GM04504 (cell line): Measurements from ENCODE around the gene SLC35G1.
A peak's percentile ranks its signal among the peaks of the same experiment; 100 is the strongest.

ENCODE experiments used
- DNase-seq: peaks from one replicate; pipeline ENCODE4 v3.0.0-alpha.2; 2012; ENCODE audit warnings: low read depth

Gene SLC35G1

DNA sequence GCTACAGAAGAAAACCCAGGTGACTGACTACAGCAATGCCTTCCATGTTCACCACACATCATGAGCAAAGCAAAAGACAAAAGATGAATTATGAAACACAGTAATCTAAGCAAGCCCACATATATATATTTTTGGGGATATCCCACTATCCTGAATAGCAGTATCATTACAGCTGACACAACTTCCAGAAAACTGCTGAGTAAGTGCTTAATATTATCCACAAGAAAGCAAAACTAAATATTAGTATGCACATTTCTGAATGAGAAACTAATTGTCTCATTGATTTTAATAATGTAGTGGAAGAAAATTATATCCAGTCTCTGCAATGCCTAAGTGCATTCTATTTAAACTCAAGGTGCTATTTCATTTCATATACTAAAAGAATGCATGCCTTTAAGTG lies 14.5 kb upstream of the SLC35G1 start:
- DNase-seq, result no peak

DNA sequence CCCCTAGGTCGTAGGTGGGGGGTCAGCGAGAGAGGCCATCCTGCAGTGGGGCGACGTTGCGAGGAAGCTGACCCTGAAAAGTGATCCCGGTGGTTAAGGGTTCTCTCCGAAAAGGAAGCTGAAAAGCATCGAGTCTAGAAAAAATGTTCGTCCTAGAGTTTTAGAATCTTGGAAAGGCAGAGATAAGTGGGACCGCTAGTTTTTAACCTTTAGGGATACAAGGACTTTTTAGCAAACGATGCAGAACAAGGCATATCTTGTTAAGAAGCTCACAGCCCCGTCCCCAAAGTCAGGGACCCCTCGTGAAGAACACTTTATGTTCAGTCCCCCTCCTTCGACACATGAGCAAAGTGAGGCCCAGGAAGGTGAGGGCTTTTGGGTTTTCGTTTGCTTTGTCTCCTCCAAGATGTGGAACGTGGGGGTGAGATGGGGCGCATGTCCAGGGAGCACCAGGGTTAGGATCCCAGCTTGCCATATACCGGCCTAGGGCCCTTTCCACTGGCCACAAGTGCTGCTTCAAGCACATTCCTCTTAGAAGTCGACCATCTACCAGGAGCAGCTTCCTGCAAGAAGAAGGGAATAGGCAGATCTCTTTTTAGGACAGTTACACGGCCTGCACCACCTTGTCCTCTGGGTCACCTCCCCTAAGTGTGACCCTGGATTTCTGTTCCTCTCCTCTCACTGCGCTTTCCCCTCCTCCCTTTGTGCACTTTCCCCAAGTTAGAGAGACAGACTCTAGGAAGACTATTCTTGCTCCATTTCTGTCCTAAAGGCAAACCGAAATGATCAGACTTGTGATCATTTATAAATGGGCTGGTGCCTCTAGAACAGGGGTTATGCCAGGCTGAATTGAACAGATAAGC lies 969 bp downstream of the SLC35G1 start:
- no peak for DNase-seq

DNA sequence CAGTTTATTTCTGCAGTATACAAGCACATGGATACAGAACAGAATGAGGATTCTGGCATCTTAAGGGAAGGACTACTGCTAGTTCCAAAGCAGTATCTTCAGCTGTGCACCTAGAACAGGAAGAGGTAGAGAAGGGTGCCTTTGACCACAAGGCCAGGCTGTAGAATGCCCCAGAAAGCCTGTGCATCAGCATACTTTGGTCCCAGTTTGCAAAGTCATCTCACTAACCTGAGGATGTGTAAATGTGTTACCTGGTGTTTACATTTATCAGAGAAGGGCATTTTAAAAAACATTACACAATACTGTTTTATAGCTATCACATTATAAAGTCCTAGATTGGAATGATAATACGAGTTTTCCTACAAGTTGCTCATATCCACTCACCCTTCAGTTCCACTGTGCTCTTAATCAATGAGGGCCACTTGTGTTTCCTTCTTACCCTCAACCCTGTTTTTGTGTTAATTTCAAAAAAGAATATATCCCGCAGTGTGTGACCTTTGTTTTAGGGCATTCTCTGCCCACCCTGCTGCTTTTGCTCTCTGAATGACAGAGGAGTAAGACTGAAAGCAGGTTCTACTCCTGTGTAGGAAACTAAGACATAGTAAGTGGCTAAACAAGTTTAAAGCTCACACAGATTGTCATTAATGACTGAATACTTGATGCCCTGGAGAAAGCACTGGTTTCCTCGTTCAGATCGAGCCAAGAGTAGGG lies 3.4 kb downstream of the SLC35G1 start:
- DNase-seq, result no peak

DNA sequence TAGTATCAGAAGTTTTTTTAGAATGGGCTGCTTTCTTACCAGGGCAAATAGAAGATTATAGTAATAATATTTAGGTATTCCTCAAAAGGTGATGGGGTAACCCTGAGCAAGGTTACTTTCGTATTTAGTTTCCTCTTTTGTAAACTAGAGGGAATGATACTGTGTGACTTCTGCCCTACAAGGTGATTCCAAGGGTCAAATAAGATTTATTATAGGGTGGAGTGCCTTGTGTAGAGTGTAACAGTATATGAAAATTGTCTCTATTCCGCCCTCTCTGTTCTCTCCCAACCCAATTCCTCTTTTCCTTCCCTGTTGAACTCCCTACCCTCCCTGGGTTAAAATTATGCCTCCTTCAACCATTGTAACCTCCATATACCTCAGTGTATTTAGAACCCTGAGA lies 5.3 kb downstream of the SLC35G1 start:
- DNase-seq, result no peak

DNA sequence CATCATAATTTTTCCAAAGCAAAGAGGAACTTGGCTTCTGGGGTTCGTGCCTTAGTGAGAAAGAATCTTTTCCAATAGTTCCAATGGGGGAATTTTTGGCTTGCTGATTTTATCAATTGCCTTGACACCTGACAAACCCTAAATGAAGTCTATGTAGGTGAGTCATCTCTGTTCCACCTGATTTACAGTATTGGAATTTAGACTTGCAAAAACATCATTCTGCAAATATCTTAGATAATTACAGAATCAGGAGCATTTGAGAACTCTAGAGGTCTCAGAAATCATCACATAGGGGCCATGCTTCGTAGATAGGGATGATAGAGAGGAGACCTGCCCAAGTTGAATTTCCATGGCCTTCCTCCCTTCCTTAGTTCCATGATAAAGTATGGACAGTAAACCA lies 9.3 kb downstream of the SLC35G1 start:
- no peak for DNase-seq

DNA sequence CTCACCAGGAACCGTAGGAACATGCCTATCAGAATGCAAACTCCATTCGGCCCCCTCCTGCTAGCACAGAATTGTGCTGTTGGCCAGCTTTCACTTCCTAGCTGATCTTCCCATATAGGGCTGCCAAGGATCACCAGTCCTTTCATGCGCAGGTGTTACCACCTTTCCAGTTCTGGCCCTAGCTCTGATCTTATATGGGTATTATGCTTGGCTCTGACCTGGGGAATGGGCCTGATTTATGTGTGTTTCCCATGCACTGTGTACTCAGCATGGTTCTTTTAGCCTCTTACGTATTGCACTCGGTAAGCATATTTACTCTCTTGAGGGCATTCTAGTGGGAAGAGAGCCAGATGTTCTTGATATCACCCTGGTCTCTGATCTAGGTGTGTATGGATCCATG lies 11.1 kb downstream of the SLC35G1 start:
- no peak for DNase-seq

DNA sequence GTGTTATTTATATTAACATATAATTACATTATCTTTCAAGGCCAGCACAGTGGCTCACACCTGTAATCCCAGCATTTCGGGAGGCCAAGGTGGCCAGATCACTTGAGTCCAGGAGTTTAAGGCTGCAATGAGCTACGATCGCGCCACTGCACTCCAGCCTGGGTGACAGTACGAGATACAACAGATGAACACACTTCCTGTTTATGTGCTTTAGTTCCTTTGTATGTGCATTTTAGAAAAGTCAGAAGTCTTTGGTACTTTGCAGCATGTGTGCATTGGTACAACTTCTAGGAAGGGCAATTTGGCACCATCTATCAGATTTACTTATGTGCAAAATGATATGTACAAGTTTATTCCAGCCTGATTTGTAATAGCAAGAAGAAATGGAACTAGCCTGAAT lies 13.3 kb downstream of the SLC35G1 start:
- no peak for DNase-seq

DNA sequence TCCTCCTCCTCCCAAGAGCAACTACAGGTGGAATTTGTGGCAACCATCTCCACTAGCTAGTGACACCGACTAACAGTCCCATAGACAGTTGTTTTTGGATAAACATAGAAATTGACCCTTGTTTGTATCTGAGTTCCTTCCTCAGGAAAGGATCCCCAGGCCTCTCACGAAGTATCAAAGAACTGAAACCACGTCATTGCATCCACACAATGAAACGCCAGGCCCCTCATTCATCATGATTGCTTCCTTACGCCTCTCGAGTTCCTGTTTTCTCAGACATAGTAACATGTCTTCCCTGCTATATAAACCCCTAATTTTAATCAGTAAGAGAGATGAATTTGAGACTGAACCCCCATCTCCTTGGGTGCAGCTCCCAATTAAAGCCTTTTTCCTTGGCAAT lies 18.1 kb downstream of the SLC35G1 start:
- no peak for DNase-seq

DNA sequence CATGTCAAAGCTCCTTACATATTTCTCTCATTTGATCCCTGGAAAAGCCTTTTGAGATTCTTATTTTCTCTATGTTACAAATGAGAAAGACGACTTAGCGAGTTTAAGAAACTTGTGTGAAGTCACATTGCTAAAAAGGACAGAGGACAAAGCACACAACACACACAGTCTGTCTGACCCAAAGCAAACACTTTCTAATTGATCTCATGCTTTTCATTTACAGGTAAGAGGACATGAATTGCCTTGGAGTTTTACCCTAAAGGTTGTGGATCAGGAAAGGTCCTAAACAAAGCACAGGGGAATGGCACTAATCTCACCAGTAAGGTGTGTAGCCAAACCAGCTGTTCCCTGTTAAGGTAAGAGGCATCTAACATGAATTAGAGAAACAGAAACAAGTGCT lies 18.7 kb downstream of the SLC35G1 start:
- DNase-seq, result no peak

DNA sequence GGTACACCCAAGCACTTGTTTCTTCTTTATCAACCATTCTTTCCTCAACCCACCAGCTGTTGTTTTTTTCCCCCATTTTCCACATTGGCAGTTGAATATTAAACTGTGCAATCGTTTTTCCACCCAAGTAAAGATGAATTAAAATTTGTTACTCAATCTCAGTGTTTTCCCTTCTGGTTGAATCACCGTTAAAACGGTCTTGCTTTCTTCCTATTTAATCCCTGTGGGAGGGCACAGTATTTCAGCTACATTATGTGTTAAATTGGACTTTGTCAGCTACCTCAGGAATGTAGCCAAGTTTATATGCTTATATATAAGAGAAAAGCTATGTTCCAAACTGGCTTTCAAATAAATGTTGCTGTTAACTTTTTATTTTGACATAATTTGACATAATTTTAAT lies 19.9 kb downstream of the SLC35G1 start:
- no peak for DNase-seq

DNA sequence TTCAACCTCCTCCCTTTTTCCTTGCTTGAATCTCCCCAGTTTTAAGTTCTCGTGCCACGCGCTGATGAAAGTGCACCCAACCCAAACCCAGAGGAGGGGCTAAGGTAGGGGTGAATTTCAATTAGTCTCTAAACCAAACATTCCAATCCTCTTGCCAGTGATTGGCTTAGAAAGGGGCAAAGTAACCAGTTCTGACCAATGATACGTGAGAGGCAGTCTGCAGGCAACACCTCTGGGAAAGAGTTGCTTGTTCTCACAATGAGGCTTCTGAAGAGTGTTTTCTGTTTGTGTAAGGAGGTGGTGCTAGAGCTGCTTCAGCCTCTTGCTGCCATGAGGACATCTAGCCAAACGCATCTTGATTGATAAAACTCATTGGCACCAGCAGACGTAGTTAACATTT lies 21.8 kb downstream of the SLC35G1 start:
- DNase-seq, result no peak

DNA sequence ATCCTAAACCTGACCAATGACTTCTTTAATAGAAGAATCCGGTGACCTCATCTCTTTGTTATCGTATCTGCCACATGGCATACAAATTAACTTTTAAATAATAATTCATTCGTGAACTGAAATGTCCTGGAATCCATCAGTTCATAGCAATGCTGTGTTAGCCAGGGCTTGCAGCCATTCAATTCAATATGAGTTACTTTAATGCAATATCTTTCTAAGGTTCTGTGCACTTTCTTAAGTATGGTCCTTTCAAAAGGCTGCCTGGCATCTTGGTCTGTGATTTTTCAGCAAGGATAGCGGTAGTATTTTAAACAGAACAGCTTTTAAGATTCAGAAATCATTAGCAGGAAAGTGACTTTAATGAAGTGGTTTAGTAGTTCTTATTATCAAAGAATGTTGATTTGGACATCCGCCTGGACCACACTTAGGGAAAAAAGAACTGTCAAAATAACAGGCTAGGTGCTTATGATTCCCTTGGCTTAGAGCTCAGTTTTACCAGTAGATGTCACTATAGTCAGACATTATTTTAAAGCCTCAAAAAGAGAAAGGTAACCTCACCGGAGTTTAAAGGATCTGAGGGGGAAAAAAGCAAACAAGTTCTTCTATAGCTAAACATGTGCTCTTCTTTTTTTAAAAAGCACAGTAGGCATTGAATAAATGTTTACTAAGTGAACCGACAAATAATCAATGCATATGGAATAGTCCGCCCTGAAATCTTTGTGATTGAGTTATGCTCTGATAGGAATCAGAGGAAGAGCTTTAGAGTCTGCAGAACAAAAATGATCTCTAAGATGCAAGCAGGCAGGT lies 22.7 kb downstream of the SLC35G1 start:
- no peak for DNase-seq

DNA sequence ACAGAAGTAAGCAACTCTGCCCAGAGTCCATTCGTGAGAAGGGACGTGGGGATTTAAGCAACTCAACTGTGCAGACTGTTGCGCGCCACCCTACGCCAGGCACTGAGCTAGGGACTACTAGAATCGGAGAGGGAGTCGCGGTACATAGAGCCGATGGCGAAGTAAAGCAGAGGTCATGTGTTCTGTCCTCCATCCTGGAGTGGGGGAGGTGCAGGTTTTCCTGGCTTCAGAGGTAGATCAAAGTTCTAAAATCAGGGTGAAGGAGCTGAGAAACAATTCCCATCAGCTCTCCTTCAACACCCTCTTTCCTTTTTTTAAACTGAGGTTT lies 23.2 kb downstream of the SLC35G1 start:
- DNase-seq, result no peak

DNA sequence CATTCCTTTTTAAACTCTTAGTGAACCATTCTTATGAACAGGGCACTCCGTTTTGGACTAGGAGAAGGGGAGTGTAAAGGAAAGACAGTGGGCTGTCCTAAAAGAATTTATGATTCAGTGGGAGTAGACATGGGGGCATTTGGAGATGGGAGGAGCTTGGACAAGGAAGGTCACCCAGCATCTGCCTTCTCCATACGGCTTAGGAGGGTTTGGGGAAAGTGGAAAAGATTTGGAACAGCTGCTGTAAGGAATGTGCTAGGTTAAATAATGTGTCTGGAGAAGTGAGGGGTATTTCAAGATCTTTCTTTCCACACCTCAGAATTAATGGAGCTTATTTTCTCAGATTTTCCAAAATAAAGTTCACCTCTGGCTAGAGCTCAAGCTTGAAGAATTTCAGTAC lies 24.0 kb downstream of the SLC35G1 start:
- DNase-seq, result no peak

DNA sequence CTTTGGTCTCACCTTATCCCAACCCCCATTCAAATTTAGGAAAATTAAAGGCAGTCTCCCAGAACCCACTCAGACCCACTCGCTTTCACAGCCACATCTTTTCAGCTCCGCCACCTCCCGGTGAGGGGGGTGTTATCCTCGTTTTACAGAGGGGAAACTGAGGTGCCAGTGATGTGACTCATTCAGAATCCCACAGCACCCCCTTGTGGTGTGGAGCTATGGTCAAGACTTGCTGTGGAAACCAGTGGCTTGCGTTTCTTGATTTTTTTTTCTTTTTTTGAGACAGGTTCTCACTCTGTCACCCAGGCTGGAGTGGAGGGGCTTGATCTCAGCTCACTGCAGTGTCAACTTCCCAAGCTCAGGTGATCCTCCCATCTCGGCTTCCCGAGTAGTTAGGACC lies 27.6 kb downstream of the SLC35G1 start:
- DNase-seq, result no peak

DNA sequence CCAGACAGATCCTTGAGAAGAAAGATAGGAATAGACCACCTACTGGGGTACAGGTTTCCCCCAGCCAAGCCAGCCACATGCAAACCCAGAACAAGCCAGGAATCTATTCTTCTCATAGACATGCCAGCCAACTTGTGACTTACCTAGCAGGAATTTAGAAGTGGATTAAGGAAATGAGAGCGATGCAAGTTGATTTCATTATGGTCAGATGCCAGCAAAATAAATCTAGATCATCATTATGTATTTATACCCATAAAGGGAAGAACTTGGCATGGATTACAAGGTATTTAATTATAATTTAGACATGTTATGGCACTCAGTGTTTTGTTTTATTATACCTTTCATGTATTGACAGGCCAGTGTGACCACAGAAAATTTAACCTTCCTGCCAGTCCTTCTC lies 32.8 kb downstream of the SLC35G1 start:
- DNase-seq, result no peak

DNA sequence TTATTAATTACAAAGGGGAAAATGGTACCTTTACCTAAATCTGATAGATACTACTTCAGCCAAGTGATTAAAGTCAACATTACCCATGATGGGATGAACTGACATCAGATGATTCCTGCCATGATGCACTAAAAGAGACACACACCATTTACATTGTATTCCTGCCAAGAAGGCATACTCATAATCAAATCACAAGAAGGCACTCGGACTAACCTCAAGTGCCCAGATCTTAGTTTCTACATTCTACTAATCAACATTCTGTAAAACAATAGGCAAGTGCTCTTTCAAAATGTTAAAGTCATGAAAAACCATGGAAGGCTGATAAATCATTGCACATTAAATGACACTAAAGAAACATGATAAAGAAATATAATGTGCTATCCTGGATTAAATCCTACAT lies 44.4 kb downstream of the SLC35G1 start:
- DNase-seq, result no peak

DNA sequence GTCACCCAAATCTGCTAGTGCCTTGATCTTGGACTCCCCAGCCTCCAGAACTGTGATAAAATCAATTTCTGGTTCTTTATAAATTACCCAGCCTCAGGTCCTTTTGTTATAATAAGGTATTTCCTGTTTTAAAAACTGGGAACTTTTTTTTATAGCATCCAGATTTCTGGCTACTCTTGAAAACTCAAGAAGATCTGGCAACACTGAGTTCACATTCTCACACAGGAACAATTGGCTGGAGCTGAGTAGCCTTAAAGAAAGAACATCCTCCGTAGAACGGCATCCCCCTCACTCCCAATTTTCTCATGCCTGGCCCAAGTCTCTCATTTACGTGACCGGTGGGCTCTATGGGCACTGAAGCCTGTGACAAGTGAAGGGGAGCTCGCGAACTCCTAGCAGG lies 47.1 kb downstream of the SLC35G1 start:
- no peak for DNase-seq

DNA sequence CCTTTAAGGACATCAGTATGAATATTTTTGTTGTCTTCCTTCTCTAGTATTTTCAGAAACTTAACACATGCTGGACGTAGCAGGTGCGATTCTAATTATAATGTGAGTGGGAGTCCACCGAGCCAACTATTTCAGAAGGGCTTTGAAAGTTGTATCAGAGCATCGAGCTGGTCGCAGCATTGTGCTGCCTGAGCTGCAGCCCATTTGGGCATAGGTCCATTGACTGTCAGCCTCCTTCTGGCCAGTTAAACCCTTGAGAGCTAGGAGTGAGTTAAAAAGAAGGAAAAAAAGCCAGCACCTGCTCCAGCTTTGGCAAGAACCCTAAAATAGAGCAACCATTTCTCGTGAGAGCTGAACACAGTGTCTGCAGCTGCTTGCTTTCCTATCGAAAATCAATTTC lies 47.8 kb downstream of the SLC35G1 start:
- DNase-seq, result no peak

DNA sequence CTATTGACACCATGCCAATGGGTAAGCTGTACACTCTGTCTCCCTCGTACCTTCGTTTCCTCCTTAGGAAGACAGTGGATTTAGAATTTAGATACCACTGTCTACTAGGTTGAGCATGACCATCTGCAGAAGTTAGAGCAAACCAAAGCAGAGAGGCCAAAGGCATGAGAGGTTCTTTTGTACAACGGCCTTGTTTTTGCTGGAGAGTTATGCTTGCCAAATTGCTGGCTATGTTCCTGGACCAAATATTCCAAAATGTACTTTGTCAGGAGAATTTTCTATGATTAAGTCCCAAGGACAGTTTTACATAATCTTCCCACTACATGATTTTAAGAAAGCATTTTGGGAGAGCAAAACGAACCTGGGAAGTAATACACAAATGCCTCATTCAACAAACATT lies 52.0 kb downstream of the SLC35G1 start:
- no peak for DNase-seq

DNA sequence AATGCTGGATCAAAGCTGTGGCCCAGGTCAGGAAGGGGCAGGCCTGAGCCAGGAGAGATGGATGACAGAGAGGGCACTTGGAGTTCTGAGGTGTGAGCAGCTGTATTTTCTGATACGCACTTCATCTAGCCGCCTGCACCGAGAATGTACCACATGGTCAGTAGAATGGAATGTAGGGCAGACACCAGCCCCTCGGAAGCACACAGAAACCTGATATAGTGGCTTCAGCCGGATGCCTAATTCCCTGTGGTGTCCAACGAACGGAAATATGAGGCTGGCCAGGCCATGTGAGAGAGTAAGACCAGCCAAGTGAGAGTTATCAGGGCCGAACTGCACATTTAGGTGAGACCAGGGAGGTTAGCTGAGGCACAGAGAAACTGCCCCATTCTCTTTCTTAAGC lies 53.3 kb downstream of the SLC35G1 start:
- DNase-seq, result peak; percentile 21

DNA sequence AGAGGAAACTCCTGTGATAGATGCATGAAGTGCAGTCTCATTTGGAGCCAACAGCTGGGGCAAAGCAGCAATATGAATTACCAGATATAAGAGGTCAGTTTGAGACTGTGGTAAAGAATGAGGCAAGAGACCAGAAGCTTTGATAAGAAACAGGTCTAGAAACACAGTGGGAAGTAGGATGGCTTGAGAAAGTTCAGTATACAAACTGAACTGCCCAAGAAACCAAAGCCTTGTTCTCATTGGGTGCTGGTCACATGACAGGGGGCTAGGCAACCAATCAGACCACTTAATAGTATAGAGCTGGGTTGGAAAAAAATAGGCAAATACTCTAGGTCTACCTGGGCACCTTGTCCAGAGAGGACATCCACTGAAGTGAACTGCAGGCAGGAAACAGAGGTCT lies 53.7 kb downstream of the SLC35G1 start:
- DNase-seq, result no peak

DNA sequence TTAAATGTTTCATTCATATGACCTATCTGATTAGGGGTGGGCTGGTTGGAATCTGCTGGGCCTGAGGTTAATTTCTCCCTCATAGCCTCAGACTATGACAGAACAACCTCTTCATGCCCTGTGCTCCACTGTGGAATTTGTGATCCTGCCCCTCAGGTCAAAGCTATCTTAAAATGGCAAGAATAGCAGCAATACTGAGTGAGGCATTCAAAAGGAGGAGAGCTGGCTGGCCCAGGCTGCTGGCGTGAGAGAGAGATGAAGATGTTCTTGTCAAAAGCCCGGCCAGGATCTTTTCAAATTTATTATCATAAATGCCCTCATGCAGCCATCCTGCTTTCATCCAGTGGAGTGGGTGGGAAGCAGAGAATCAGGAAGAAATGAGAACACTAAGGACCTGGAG lies 58.1 kb downstream of the SLC35G1 start:
- no peak for DNase-seq
